Spleen (tissue), 7 donors: ENCODE results near the gene TCF19.

Source experiments
- POLR2A ChIP-seq, 3 donors: fragments of 450-650 bp; IDR thresholded peaks; one replicate each; pipeline ENCODE4 v1.5.1; 2017; ENCODE audit warnings: antibody characterized with exemption in 3 of 3, mild to moderate bottlenecking in 1 of 3
- TF ChIP-seq, protein P1 (sequence below), 11 experiments: fragments of 200-600 bp in 7 of 11; fragments of 450-650 bp in 4 of 11; sonication (generic) in 4 of 11; IDR thresholded peaks in 8 of 11; conservative IDR thresholded peaks in 3 of 11; 1 replicate in 7 of 11; 2 replicates in 4 of 11; pipeline versions ENCODE4 v1.4.0 to v1.8.0; 2016 to 2021; ENCODE audit warnings: antibody characterized with exemption in 11 of 11, inconsistent platforms in 4 of 11, mild to moderate bottlenecking in 1 of 11
- donor health status: DM: no; HTN: no; CAD: no; lungs with moderate emphysema.
- donor health status: DM: no; HTN: no; CAD: no.
- donor health status: DM: no; HTN: no; CAD: no.

DNA sequence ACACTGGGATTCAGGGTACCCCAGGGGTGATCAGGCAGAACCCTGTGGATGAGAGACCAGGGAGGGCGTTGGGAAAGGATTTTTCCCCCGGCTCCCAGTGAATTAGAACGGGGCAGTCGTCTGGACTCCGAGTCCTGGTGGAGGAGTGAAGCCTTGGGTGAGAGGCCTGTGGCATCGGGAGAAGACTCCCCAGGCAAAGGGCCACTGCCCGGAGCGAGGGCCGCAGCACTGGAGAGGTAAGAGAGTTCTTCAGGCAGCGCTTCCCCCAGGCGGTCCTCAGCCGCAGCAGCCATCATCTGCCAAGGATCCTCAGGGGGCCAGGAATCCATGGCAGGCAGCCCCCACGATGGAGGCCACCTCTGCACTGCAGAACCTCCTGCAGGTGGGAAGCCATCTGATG lies 46.7 kb upstream of the TCF19 start:
- TF ChIP-seq, protein P1, sequence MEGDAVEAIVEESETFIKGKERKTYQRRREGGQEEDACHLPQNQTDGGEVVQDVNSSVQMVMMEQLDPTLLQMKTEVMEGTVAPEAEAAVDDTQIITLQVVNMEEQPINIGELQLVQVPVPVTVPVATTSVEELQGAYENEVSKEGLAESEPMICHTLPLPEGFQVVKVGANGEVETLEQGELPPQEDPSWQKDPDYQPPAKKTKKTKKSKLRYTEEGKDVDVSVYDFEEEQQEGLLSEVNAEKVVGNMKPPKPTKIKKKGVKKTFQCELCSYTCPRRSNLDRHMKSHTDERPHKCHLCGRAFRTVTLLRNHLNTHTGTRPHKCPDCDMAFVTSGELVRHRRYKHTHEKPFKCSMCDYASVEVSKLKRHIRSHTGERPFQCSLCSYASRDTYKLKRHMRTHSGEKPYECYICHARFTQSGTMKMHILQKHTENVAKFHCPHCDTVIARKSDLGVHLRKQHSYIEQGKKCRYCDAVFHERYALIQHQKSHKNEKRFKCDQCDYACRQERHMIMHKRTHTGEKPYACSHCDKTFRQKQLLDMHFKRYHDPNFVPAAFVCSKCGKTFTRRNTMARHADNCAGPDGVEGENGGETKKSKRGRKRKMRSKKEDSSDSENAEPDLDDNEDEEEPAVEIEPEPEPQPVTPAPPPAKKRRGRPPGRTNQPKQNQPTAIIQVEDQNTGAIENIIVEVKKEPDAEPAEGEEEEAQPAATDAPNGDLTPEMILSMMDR (IDR thresholded peaks at IDR 0.05 in 8 of 11, conservative IDR thresholded peaks at IDR 0.05 in 3 of 11) = no peak
- TF ChIP-seq POLR2A (IDR thresholded peaks at IDR 0.05) = no peak
